HFFc6 (cell line): Measurements from ENCODE around the gene MYO15A. TPM values are rescaled to one million over a fixed set of nuclear protein-coding genes. Genes with fewer than 3 reads are reported as not detected.
A peak's percentile ranks its signal among the peaks of the same experiment; 100 is the strongest.

Source experiments
- DNase-seq: peaks from one replicate; pipeline ENCODE4 v3.0.0-alpha.2; 2018
- H3K27ac Mint-ChIP-seq: 2 replicates; pipeline ENCODE4 v1.8.0; 2020; ENCODE audit warnings: mild to moderate bottlenecking, mixed read lengths
- H3K27me3 Mint-ChIP-seq: 2 replicates; pipeline ENCODE4 v1.8.0; 2021; ENCODE audit warnings: mild to moderate bottlenecking, moderate library complexity, mixed read lengths; ENCODE audit not compliant: insufficient read depth
- H3K36me3 Mint-ChIP-seq: 2 replicates; pipeline ENCODE4 v1.8.0; 2021; ENCODE audit warnings: low read depth, mixed read lengths
- H3K4me1 Mint-ChIP-seq: 2 replicates; pipeline ENCODE4 v1.8.0; 2020; ENCODE audit warnings: low read depth, mixed read lengths
- H3K4me3 Mint-ChIP-seq: 2 replicates; pipeline ENCODE4 v1.8.0; 2020; ENCODE audit warnings: mild to moderate bottlenecking, moderate library complexity, mixed read lengths
- H3K9me3 Mint-ChIP-seq: 2 replicates; pipeline ENCODE4 v1.8.0; 2020; ENCODE audit warnings: mild to moderate bottlenecking, mixed read lengths
- CTCF ChIP-seq: fragments of 200-600 bp; sonication (generic); IDR thresholded peaks from 2 replicates; pipeline ENCODE4 v1.5.0; 2021; ENCODE audit warnings: antibody characterized with exemption, mild to moderate bottlenecking
- total RNA-seq, 6 experiments: library from RNA; stranded (reverse); fragmentation: NEBNext Ultra II Directional; extraction: Animal tissue kit (Norgen Biotek cat#: 25700); gene quantifications; 2 replicates in 1 of 6; 3 replicates in 5 of 6; pipeline ENCODE4 v1.2.3, GENCODE V29; 2021

Gene MYO15A
- total RNA-seq, 6 experiments from 2014 or later: 0.12 to 0.20 (median 0.16) TPM; not detected in 2

GRCh38 chr17:18156171-18156975, 47.8 kb downstream of the MYO15A start:
- H3K27me3 Mint-ChIP-seq: peaks cover 2% of the 10 kb centered on the region; the same call in 1 of the 2 replicates

DNA sequence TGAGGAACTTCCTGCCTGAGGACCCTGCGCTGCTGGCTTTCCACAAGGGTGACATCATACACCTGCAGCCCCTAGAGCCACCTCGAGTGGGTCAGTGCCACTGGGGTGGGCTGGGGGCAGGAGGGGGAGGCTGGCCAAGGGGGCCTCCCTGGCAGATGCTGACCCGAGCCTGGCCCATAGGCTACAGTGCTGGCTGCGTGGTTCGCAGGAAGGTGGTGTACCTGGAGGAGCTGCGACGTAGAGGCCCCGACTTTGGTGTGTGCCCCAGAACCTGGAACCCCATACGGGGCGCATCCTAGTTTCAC, 48.4 kb downstream of the MYO15A start:
- peaks cover 36% of the 10 kb centered on the region for H3K4me1 Mint-ChIP-seq
- no peak overlapping the region for H3K27ac Mint-ChIP-seq
- no peak for DNase-seq

More at GRCh38 chr17:18156171-18156975, 47.8 kb downstream of the MYO15A start:
- Mint-ChIP-seq H3K36me3 (no peaks in the 10 kb centered on the region), H3K4me3 (no peak overlapping the region), H3K27ac (no peak overlapping the region), H3K9me3 (no peaks in the 10 kb centered on the region), H3K4me1 (peaks cover 31% of the 10 kb centered on the region)
- no peak for DNase-seq
- TF ChIP-seq CTCF: peak; percentile 24; the same call in 1 of the 2 replicates

DNA sequence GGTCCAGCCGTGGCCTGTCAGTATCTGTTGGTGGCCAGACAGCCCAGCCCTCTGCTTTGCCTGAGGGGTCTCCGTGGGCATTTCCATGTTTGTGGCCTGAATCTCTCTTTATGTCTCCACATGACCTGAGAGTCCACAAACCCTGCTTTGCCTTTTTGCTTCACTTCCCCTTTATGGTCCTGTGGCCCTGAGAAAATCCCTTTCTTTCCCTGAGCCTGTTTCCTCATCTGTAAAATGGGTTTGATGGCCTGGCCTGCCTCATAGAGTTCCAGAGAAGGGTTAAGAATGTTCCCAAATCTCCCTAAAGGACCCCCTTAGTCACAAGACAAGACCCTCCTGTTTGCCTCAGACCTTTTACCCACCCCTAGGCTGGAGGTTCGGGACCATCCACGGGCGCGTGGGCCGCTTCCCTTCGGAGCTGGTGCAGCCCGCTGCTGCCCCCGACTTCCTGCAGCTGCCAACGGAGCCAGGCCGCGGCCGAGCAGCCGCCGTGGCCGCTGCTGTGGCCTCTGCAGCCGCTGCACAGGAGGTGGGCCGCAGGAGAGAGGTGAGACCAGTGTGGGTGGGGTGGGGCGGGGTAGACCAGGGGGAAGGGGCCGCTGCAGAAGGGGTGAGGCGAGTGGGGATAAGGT, 48.9 kb downstream of the MYO15A start:
- Mint-ChIP-seq H3K27me3 (peaks cover 2% of the 10 kb centered on the region), H3K27ac (no peak overlapping the region), H3K36me3 (no peaks in the 10 kb centered on the region), H3K4me3 (no peak overlapping the region), H3K4me1 (peaks cover 40% of the 10 kb centered on the region), H3K9me3 (no peaks in the 10 kb centered on the region)
- DNase-seq: no peak
- TF ChIP-seq CTCF: no peak

More for the DNA sequence above, 48.4 kb downstream of the MYO15A start:
- Mint-ChIP-seq H3K36me3 (no peaks in the 10 kb centered on the region), H3K9me3 (no peaks in the 10 kb centered on the region), H3K4me3 (no peak overlapping the region), H3K27me3 (peaks cover 2% of the 10 kb centered on the region; the same call in 1 of the 2 replicates)
- TF ChIP-seq CTCF: no peak

DNA sequence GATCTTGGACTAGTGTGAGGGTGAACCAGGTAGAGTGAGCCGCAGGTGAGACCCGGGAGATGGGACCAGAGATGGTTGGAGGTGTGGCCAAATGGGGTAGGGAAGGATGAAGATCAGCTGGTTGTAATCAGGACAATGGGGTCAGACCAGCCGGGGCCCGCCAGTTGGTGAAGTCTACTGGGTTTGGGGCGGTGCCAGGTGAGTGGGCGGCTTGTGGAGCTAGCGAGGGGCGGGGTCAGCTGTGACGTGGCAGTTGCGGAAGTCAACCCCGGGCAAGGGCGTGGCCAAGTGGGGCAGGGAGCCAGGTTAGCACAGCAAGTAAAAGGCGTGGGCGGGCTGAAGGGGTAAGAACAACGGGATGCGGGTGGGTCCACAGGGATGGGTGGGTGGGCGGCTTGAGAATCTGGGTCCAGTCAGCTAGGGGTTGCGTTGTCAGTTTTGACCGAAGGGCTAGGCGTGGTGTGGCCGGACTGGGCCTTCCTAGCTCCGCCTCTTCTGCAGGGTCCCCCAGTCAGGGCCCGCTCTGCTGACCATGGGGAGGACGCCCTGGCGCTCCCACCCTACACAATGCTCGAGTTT, 49.6 kb downstream of the MYO15A start:
- H3K27ac Mint-ChIP-seq: peak overlapping the region; percentile 66
- H3K27me3 Mint-ChIP-seq: peaks cover 2% of the 10 kb centered on the region; the same call in 1 of the 2 replicates

More for the DNA sequence above, 49.6 kb downstream of the MYO15A start:
- TF ChIP-seq CTCF: no peak
- Mint-ChIP-seq H3K9me3 (no peaks in the 10 kb centered on the region), H3K4me1 (peaks cover 40% of the 10 kb centered on the region), H3K4me3 (peak overlapping the region; percentile 65), H3K36me3 (no peaks in the 10 kb centered on the region)
- DNase-seq: peak; percentile 44
